ENCODE results near the gene SAFB2. TPM values are rescaled to one million over a fixed set of nuclear protein-coding genes. Genes with fewer than 3 reads are reported as not detected.

Gene SAFB2
- total and polyA plus RNA-seq, 2 of the 13 experiments (the other 11 are each of a cell fraction or from before 2014, with no cell fraction given), result 11.2 to 31.5 TPM

DNA sequence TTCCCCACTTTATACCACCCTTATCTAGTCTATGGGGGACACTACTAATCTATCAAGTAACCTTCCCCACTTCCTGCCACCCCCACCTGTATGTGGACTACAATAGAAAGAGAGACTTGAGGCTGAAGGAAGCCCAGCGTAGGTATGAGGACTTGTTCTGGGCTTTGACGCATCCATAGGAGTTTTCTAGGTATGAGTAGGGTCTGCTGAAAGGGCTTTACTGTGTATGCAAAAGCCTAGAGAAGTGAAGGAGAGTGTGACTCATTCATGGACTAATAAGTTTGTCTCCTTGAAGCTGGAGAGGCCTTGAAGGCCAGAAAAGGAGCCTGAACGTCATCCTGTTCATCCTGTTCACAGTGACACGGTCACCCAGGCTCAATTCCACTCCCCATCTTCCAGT lies 76.6 kb downstream of the SAFB2 start:
- FAIRE-seq (no peak), ATAC-seq (no peak), DNase-seq (ENCODE audit: low spot score) (no peak)
- Histone ChIP-seq H3K79me2 (ENCODE audit: insufficient read depth, low read length) (no peaks in the 10 kb centered on the region), H3K9ac (ENCODE audit: insufficient read depth, low read depth, low read length) (no peak overlapping the region), H3K27me3 (ENCODE audit: control insufficient read depth in 1 of 2, insufficient read depth in 2 of 2, low read length in 2 of 2) (peaks cover 0 to 9% of the 10 kb centered on the region in 2 experiments; a peak in 2 of 5 replicates), H3K4me1 (ENCODE audit: insufficient read depth, low read length) (no peaks in the 10 kb centered on the region), H3K9me3 (ENCODE audit: low read length) (no peaks in the 10 kb centered on the region), H3K4me2 (ENCODE audit: low read depth, low read length) (no peak overlapping the region), H3K27ac (ENCODE audit: extremely low read length, insufficient read depth, low read length) (no peak overlapping the region), H2AFZ (ENCODE audit: low read length) (no peak overlapping the region), H4K20me1 (ENCODE audit: insufficient read depth, low read length) (no peaks in the 10 kb centered on the region), H3K36me3 (replicated peaks in 1 of 2; ENCODE audit: control insufficient read depth in 1 of 2, insufficient read depth in 2 of 2, low read length in 2 of 2) (no peaks in the 10 kb centered on the region), H3K4me3 (replicated peaks in 1 of 3; ENCODE audit: insufficient read depth in 1 of 3, low read depth in 2 of 3, low read length in 3 of 3) (no peak overlapping the region)
- WGBS (ENCODE audit: low lambda C conversion rate), result 43% methylated on average over 4 of the region's 4 CpGs
- intact Hi-C loops (cut with micrococcal nuclease; ENCODE audit: unreplicated experiment) (loop anchor here (2.0 to 5.0 kb wide), 2 partner anchors 33 to 141 kb away; no protein-coding TSS in a partner anchor), in situ Hi-C loops (cut with HindIII; ENCODE audit: extremely low pct_ligation_motif_present, low pct_unique_long_range_greater_than_20kb) (no loop called here)
- POLR2A ChIA-PET, result interaction anchor here (0.8 kb wide), 2 partner anchors 77 to 174 kb away, joined by 3 to 4 read pairs; partner anchors contain the start of genes CATSPERD, LONP1, SAFB and SAFB2
- TF ChIP-seq LCORL (IDR thresholded peaks at IDR 0.05) (no peak), LCORL (CRISPR knock-in tag; IDR thresholded peaks at IDR 0.05) (no peak), TBL1XR1 (IDR thresholded peaks at IDR 0.05; ENCODE audit: borderline replicate concordance, low read length, partially characterized antibody) (no peak), ZBTB7A (CRISPR knock-in tag; IDR thresholded peaks at IDR 0.05) (no peak), ZNF660 (CRISPR knock-in tag; IDR thresholded peaks at IDR 0.05; ENCODE audit: borderline replicate concordance, low read depth) (no peak), ZNF317 (CRISPR knock-in tag; IDR thresholded peaks at IDR 0.05) (no peak), KDM5A (IDR thresholded peaks at IDR 0.05; ENCODE audit: borderline replicate concordance, low read length) (no peak), ZNF577 (CRISPR knock-in tag; IDR thresholded peaks at IDR 0.05; ENCODE audit: borderline replicate concordance, low read depth) (no peak), ZNF274 (CRISPR knock-in tag; IDR thresholded peaks at IDR 0.05) (no peak), ZNF234 (CRISPR knock-in tag; conservative IDR thresholded peaks at IDR 0.05) (no peak), TARDBP (CRISPR knock-in tag; IDR thresholded peaks at IDR 0.05) (no peak), HDAC2 (CRISPR knock-in tag; IDR thresholded peaks at IDR 0.05) (no peak), ZKSCAN5 (CRISPR knock-in tag; IDR thresholded peaks at IDR 0.05) (no peak)
- TF ChIP-seq, protein P1, sequence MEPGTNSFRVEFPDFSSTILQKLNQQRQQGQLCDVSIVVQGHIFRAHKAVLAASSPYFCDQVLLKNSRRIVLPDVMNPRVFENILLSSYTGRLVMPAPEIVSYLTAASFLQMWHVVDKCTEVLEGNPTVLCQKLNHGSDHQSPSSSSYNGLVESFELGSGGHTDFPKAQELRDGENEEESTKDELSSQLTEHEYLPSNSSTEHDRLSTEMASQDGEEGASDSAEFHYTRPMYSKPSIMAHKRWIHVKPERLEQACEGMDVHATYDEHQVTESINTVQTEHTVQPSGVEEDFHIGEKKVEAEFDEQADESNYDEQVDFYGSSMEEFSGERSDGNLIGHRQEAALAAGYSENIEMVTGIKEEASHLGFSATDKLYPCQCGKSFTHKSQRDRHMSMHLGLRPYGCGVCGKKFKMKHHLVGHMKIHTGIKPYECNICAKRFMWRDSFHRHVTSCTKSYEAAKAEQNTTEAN (CRISPR knock-in tag; conservative IDR thresholded peaks at IDR 0.05), result no peak
- TF ChIP-seq, protein P2, sequence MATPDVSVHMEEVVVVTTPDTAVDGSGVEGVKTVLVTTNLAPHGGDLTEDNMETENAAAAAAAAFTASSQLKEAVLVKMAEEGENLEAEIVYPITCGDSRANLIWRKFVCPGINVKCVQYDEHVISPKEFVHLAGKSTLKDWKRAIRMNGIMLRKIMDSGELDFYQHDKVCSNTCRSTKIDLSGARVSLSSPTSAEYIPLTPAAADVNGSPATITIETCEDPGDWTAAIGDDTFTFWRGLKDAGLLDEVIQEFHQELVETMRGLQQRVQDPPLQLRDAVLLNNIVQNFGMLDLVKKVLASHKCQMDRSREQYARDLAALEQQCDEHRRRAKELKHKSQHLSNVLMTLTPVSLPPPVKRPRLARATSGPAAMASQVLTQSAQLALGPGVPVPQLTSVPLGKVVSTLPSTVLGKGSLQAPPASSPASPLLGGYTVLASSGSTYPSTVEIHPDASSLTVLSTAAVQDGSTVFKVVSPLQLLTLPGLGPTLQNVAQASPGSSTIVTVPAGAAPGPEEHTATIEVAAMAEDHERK (CRISPR knock-in tag; IDR thresholded peaks at IDR 0.05; ENCODE audit: low read depth), result no peak
- TF ChIP-seq, protein P3, sequence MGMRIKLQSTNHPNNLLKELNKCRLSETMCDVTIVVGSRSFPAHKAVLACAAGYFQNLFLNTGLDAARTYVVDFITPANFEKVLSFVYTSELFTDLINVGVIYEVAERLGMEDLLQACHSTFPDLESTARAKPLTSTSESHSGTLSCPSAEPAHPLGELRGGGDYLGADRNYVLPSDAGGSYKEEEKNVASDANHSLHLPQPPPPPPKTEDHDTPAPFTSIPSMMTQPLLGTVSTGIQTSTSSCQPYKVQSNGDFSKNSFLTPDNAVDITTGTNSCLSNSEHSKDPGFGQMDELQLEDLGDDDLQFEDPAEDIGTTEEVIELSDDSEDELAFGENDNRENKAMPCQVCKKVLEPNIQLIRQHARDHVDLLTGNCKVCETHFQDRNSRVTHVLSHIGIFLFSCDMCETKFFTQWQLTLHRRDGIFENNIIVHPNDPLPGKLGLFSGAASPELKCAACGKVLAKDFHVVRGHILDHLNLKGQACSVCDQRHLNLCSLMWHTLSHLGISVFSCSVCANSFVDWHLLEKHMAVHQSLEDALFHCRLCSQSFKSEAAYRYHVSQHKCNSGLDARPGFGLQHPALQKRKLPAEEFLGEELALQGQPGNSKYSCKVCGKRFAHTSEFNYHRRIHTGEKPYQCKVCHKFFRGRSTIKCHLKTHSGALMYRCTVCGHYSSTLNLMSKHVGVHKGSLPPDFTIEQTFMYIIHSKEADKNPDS (CRISPR knock-in tag; IDR thresholded peaks at IDR 0.05), result no peak
- TF ChIP-seq, protein P4, sequence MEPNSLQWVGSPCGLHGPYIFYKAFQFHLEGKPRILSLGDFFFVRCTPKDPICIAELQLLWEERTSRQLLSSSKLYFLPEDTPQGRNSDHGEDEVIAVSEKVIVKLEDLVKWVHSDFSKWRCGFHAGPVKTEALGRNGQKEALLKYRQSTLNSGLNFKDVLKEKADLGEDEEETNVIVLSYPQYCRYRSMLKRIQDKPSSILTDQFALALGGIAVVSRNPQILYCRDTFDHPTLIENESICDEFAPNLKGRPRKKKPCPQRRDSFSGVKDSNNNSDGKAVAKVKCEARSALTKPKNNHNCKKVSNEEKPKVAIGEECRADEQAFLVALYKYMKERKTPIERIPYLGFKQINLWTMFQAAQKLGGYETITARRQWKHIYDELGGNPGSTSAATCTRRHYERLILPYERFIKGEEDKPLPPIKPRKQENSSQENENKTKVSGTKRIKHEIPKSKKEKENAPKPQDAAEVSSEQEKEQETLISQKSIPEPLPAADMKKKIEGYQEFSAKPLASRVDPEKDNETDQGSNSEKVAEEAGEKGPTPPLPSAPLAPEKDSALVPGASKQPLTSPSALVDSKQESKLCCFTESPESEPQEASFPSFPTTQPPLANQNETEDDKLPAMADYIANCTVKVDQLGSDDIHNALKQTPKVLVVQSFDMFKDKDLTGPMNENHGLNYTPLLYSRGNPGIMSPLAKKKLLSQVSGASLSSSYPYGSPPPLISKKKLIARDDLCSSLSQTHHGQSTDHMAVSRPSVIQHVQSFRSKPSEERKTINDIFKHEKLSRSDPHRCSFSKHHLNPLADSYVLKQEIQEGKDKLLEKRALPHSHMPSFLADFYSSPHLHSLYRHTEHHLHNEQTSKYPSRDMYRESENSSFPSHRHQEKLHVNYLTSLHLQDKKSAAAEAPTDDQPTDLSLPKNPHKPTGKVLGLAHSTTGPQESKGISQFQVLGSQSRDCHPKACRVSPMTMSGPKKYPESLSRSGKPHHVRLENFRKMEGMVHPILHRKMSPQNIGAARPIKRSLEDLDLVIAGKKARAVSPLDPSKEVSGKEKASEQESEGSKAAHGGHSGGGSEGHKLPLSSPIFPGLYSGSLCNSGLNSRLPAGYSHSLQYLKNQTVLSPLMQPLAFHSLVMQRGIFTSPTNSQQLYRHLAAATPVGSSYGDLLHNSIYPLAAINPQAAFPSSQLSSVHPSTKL (CRISPR knock-in tag; IDR thresholded peaks at IDR 0.05), result no peak
- no TSS peak for BruUV-seq (replicated peaks)
- CTCF ChIA-PET (ENCODE audit: low intra/inter-chr PET ratio, low total read pairs), result interaction anchor here (1.1 kb wide), 1 partner anchor 32 kb away, joined by 3 read pairs; no protein-coding TSS in a partner anchor
